Fibroblast of the aortic adventitia (primary cell): ENCODE results near the gene PACC1. TPM values are rescaled to one million over a fixed set of nuclear protein-coding genes. Genes with fewer than 3 reads are reported as not detected.

Source experiments
- DNase-seq: peaks from one replicate; pipeline ENCODE4 v3.0.0-alpha.2; 2010; ENCODE audit warnings: low read depth
- H3K4me3 ChIP-seq: 2 replicates; pipeline ENCODE4 v1.5.1; 2011; ENCODE audit warnings: low read depth, mild to moderate bottlenecking, control low read depth, low read length, moderate library complexity
- total RNA-seq: library from RNA; depleted of rRNA; stranded (reverse); fragments of >200 nt; gene quantifications from 2 replicates; pipeline ENCODE4 v1.2.3, GENCODE V29; 2012; ENCODE audit warnings: low replicate concordance
- TF ChIP-seq, protein P1 (sequence below): IDR thresholded peaks from 2 replicates; pipeline ENCODE4 v1.5.1; 2011; ENCODE audit warnings: mild to moderate bottlenecking, low read length, control low read depth, inconsistent platforms; ENCODE audit not compliant: insufficient read depth

PACC1 gene
- total RNA-seq, 1 donor, result 5.1 TPM

GRCh38 chr1:212437179-212437798, 22.6 kb upstream of the PACC1 start:
- no peak for DNase-seq
- no peak overlapping the region for H3K4me3 ChIP-seq
- TF ChIP-seq, protein P1, sequence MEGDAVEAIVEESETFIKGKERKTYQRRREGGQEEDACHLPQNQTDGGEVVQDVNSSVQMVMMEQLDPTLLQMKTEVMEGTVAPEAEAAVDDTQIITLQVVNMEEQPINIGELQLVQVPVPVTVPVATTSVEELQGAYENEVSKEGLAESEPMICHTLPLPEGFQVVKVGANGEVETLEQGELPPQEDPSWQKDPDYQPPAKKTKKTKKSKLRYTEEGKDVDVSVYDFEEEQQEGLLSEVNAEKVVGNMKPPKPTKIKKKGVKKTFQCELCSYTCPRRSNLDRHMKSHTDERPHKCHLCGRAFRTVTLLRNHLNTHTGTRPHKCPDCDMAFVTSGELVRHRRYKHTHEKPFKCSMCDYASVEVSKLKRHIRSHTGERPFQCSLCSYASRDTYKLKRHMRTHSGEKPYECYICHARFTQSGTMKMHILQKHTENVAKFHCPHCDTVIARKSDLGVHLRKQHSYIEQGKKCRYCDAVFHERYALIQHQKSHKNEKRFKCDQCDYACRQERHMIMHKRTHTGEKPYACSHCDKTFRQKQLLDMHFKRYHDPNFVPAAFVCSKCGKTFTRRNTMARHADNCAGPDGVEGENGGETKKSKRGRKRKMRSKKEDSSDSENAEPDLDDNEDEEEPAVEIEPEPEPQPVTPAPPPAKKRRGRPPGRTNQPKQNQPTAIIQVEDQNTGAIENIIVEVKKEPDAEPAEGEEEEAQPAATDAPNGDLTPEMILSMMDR, result no peak

- H3K4me3 ChIP-seq, result no peak overlapping the region
- DNase-seq, result no peak
- TF ChIP-seq, protein P1, result no peak
Observed at GRCh38 chr1:212434992-212435391, 20.3 kb upstream of the PACC1 start.

DNA sequence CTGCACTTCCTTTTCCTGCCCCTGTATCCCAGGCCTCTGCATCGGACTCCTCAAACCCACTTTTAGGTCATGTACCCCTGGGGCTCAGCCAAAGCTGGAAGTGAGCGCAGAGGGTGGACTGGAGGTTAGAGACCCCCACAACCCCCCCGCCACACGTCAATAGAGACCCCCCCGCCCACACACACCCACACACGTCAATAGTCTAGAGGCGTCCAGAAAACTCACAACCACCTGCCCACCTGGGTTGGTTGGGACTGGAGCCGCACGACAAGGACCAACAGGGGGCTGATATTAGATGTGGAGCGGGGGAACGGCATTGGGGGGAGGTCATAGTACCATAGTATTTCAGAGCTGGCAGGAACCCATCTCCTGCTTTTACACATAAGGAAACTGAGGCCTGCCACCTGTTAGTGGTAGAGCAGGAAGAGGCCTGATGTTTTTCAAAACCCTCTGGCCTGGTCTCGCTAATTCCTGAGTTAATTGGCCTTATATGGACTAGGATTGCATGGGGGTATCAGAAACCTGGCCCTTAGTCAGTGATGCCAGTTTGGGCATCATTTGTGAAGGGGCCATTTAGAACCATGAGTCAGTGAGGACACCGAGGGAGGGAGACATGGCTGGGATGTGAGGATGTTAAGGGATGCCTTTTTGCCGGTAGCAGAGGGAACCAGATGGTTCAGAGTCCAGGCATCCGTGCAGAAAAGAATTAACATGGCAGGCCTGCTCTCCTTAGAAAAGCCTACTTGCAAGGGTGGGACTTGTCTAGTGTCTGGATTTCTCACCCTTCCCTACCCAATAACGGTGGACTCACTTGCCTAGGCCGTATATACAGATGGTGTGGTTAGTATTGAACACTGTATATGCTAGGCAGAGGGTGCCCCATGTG, 19.1 kb upstream of the PACC1 start:
- H3K4me3 ChIP-seq, result peak overlapping the region; percentile 75
- TF ChIP-seq, protein P1, result no peak
- no peak for DNase-seq

- H3K4me3 ChIP-seq, result peak within 1 kb of the TSS; percentile 75
- TF ChIP-seq, protein P1, result no peak
- DNase-seq, result peak; percentile 67
Observed at GRCh38 chr1:212432661-212433576, 18.2 kb upstream of the PACC1 start, which contains the start of gene NENF. Gene NENF, plus strand, starts transcription at chr1:212432920. Its CDS starts 24 bp downstream, at chr1:212432944.

GRCh38 chr1:212432272-212432660, 17.6 kb upstream of the PACC1 start:
- DNase-seq, result peak; percentile 16
- TF ChIP-seq, protein P1, result no peak
- peak overlapping the region; percentile 75 for H3K4me3 ChIP-seq

- DNase-seq, result no peak
- TF ChIP-seq, protein P1, result no peak
- no peak overlapping the region for H3K4me3 ChIP-seq
Observed at GRCh38 chr1:212431644-212432043, 17.0 kb upstream of the PACC1 start.
